ENCODE measurements around the gene PGM2L1.

DNA sequence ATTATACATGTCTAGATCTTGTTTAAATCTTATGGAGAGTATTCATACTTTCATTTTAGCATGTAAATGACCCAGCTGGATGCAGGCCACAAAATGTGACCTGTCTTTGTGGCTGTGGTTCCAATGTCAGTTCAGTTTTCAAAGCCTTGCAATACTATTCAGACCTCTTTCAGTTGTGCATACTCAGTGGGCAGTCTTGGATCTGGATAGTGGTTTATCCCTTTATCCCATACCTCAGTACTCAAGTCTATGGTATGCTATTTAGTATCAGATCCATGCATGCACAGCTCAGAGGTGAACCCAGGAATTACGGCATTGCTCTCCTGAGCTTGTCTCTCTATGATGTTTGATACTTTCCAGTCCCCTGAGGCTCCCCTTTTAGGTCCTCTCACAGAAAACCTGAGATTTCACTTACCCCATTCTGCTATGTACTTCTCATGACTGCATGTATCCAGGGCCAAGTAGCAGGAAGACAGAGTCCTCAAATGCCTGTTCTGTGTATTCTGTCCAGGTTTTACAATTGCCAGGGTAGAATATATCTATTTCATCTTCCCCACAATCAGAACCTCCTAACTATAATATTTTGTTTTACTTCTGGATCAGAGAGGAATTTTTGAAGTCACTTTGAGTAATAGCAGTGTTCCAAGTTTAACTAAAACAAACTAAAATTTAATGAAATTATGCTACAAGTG, 79.8 kb downstream of the PGM2L1 start:
- TF ChIP-seq EP300 (IDR thresholded peaks at IDR 0.05; ENCODE audit: borderline replicate concordance) = no peak
- no peak for TF ChIP-seq EGR1 (IDR thresholded peaks at IDR 0.05)
